ENCODE results near the gene TTLL5. TPM values are rescaled to one million over a fixed set of nuclear protein-coding genes. Genes with fewer than 3 reads are reported as not detected.

TTLL5 gene
- total RNA-seq, 1 donor from 2014 or later: 12.2 TPM

- no peak for DNase-seq (ENCODE audit: low read depth)
These were observed 298.0 kb downstream of the TTLL5 start for GRCh38 chr14:75959031-75959430.

- DNase-seq (ENCODE audit: low read depth): no peak
These were observed 299.2 kb downstream of the TTLL5 start for GRCh38 chr14:75960231-75960630.

- no peak for DNase-seq (ENCODE audit: low read depth)
These were observed 300.6 kb downstream of the TTLL5 start for GRCh38 chr14:75961662-75962061.

- DNase-seq (ENCODE audit: low read depth): peak; percentile 14
These were observed 306.8 kb downstream of the TTLL5 start for GRCh38 chr14:75967866-75968265.

- DNase-seq (ENCODE audit: low read depth): peak; percentile 77
These were observed 307.4 kb downstream of the TTLL5 start for GRCh38 chr14:75968456-75968855.

GRCh38 chr14:75969126-75969525 is 308.1 kb downstream of the TTLL5 start:
- peak; percentile 90 for DNase-seq (ENCODE audit: low read depth)

GRCh38 chr14:75969891-75970290 is 308.8 kb downstream of the TTLL5 start:
- peak; percentile 77 for DNase-seq (ENCODE audit: low read depth)

- no peak for DNase-seq (ENCODE audit: low read depth)
These were observed 309.9 kb downstream of the TTLL5 start for GRCh38 chr14:75970989-75971388.

GRCh38 chr14:75971509-75971908 is 310.5 kb downstream of the TTLL5 start:
- no peak for DNase-seq (ENCODE audit: low read depth)

- DNase-seq (ENCODE audit: low read depth): peak; percentile 73
These were observed 311.9 kb downstream of the TTLL5 start for GRCh38 chr14:75972801-75973421.

- no peak for DNase-seq (ENCODE audit: low read depth)
These were observed 316.0 kb downstream of the TTLL5 start for GRCh38 chr14:75976826-75977581.

GRCh38 chr14:75977582-75977943 is 316.5 kb downstream of the TTLL5 start:
- no peak for DNase-seq (ENCODE audit: low read depth)

GRCh38 chr14:75978249-75978731 is 317.2 kb downstream of the TTLL5 start:
- DNase-seq (ENCODE audit: low read depth): no peak

- peak; percentile 47 for DNase-seq (ENCODE audit: low read depth)
These were observed 318.1 kb downstream of the TTLL5 start for GRCh38 chr14:75979071-75979571.

- DNase-seq (ENCODE audit: low read depth): no peak
These were observed 318.9 kb downstream of the TTLL5 start for GRCh38 chr14:75979648-75980565.

- no peak for DNase-seq (ENCODE audit: low read depth)
These were observed 319.8 kb downstream of the TTLL5 start for GRCh38 chr14:75980856-75981255.

- peak; percentile 94 for DNase-seq (ENCODE audit: low read depth)
These were observed 320.6 kb downstream of the TTLL5 start, which contains the start of gene TGFB3 for GRCh38 chr14:75981426-75982265. Gene TGFB3, minus strand, starts transcription at chr14:75981995. Its CDS starts 1,102 bp downstream, at chr14:75980893.

- DNase-seq (ENCODE audit: low read depth): peak; percentile 88
These were observed 321.4 kb downstream of the TTLL5 start for GRCh38 chr14:75982266-75983018.

GRCh38 chr14:75983019-75983358 is 321.9 kb downstream of the TTLL5 start:
- no peak for DNase-seq (ENCODE audit: low read depth)

- no peak for DNase-seq (ENCODE audit: low read depth)
These were observed 323.6 kb downstream of the TTLL5 start for GRCh38 chr14:75984674-75985073.
